GM23338 (cell line): Measurements from ENCODE around the gene PADI1. TPM values are rescaled to one million over a fixed set of nuclear protein-coding genes. Genes with fewer than 3 reads are reported as not detected.

Source experiments
- ATAC-seq: fragments of 200-7000 bp; cut with Tn5 transposase; 3 replicates; pipeline ENCODE4 v1.9.1; 2020
- DNase-seq: peaks from one replicate; pipeline ENCODE4 v3.0.0-alpha.2; 2015; ENCODE audit warnings: low spot score
- H2AFZ ChIP-seq: fragments of 200-600 bp; sonication (generic); 2 replicates; pipeline ENCODE4 v1.8.0; 2016; ENCODE audit warnings: antibody characterized with exemption, mild to moderate bottlenecking, moderate library complexity
- H3F3A ChIP-seq: fragments of 200-600 bp; sonication (generic); replicated peaks from 2 replicates; pipeline ENCODE4 v1.8.0; 2017; ENCODE audit warnings: antibody characterized with exemption, mixed run types, low read depth
- H3K27ac ChIP-seq: fragments of 200-600 bp; sonication (generic); 2 replicates; pipeline ENCODE4 v1.6.1; 2016; ENCODE audit warnings: low read depth
- H3K27me3 ChIP-seq: fragments of 200-600 bp; sonication (generic); 2 replicates; pipeline ENCODE4 v1.8.0; 2016; ENCODE audit warnings: mild to moderate bottlenecking, mixed run types, moderate library complexity; ENCODE audit not compliant: insufficient read depth
- H3K36me3 ChIP-seq: fragments of 200-600 bp; sonication (generic); 2 replicates; pipeline ENCODE4 v1.8.0; 2016; ENCODE audit warnings: mild to moderate bottlenecking; ENCODE audit not compliant: insufficient read depth
- H3K4me1 ChIP-seq: fragments of 200-600 bp; sonication (generic); 2 replicates; pipeline ENCODE4 v1.8.0; 2016; ENCODE audit warnings: mild to moderate bottlenecking, moderate library complexity; ENCODE audit not compliant: insufficient read depth
- H3K4me2 ChIP-seq: fragments of 200-600 bp; sonication (generic); 2 replicates; pipeline ENCODE4 v1.7.1; 2017; ENCODE audit warnings: mixed run types
- H3K4me3 ChIP-seq: fragments of 200-600 bp; sonication (generic); 2 replicates; pipeline ENCODE4 v1.6.1; 2016; ENCODE audit warnings: mixed run types
- H3K79me2 ChIP-seq: fragments of 200-600 bp; sonication (generic); replicated peaks from 2 replicates; pipeline ENCODE4 v1.8.0; 2017; ENCODE audit warnings: mild to moderate bottlenecking; ENCODE audit not compliant: insufficient read depth
- H3K9me2 ChIP-seq: fragments of 200-600 bp; sonication (generic); 2 replicates; pipeline ENCODE4 v1.8.0; 2017; ENCODE audit not compliant: insufficient read depth
- H4K20me1 ChIP-seq: fragments of 200-600 bp; sonication (generic); replicated peaks from 2 replicates; pipeline ENCODE4 v1.8.0; 2017; ENCODE audit warnings: mild to moderate bottlenecking; ENCODE audit not compliant: insufficient read depth
- H3K27ac Mint-ChIP-seq: 2 replicates; pipeline ENCODE4 v1.8.0; 2020; ENCODE audit warnings: inconsistent platforms, mild to moderate bottlenecking, moderate library complexity, mixed read lengths
- H3K27me3 Mint-ChIP-seq: 3 replicates; pipeline ENCODE4 v1.8.0; 2022; ENCODE audit warnings: low read depth, mild to moderate bottlenecking, moderate library complexity, mixed read lengths, inconsistent platforms; ENCODE audit not compliant: insufficient read depth, poor library complexity
- H3K36me3 Mint-ChIP-seq: 3 replicates; pipeline ENCODE4 v1.8.0; 2021; ENCODE audit warnings: low read depth, mild to moderate bottlenecking, inconsistent platforms, moderate library complexity, mixed read lengths
- H3K4me1 Mint-ChIP-seq: 3 replicates; pipeline ENCODE4 v1.8.0; 2020; ENCODE audit warnings: mild to moderate bottlenecking, inconsistent platforms, mixed read lengths
- H3K4me3 Mint-ChIP-seq: 3 replicates; pipeline ENCODE4 v1.8.0; 2021; ENCODE audit warnings: moderate library complexity, mild to moderate bottlenecking, inconsistent platforms, mixed read lengths
- H3K9me3 Mint-ChIP-seq: 3 replicates; pipeline ENCODE4 v1.8.0; 2020; ENCODE audit warnings: moderate library complexity, mild to moderate bottlenecking, inconsistent platforms, mixed read lengths
- CREB1 ChIP-seq: fragments of 250-450 bp; sonication (Bioruptor Pico); IDR thresholded peaks from 2 replicates; pipeline ENCODE4 v1.5.0; 2020; ENCODE audit warnings: low read depth, mild to moderate bottlenecking, moderate library complexity
- CTCF ChIP-seq, 2 experiments: fragments of 200-600 bp in 1 of 2; sonication (generic) in 1 of 2; conservative IDR thresholded peaks; 2 replicates each; pipeline versions ENCODE4 v1.5.1 to v1.6.1; 2016 to 2017; ENCODE audit warnings: antibody characterized with exemption in 2 of 2, low read depth in 2 of 2, mild to moderate bottlenecking in 2 of 2, moderate library complexity in 1 of 2
- EZH2 ChIP-seq: fragments of 200-600 bp; sonication (generic); IDR thresholded peaks from one replicate; pipeline ENCODE4 v1.8.0; 2017; ENCODE audit warnings: antibody characterized with exemption, mild to moderate bottlenecking, low read depth; ENCODE audit not compliant: unreplicated experiment
- EZH2phosphoT487 ChIP-seq: fragments of 200-600 bp; sonication (generic); IDR thresholded peaks from one replicate; pipeline ENCODE4 v1.8.1; 2018; ENCODE audit warnings: antibody characterized with exemption; ENCODE audit not compliant: unreplicated experiment
- JUNB ChIP-seq: IDR thresholded peaks from one replicate; pipeline ENCODE4 v1.6.1; 2016; ENCODE audit warnings: antibody characterized with exemption; ENCODE audit not compliant: unreplicated experiment
- NANOG ChIP-seq: IDR thresholded peaks from 2 replicates; pipeline ENCODE4 v1.6.1; 2016; ENCODE audit warnings: antibody characterized with exemption, borderline replicate concordance
- POLR2AphosphoS5 ChIP-seq: IDR thresholded peaks from 2 replicates; pipeline ENCODE4 v1.6.1; 2016; ENCODE audit warnings: antibody characterized with exemption, low read depth
- STAT1 ChIP-seq: IDR thresholded peaks from one replicate; pipeline ENCODE4 v1.6.1; 2016; ENCODE audit warnings: antibody characterized with exemption; ENCODE audit not compliant: unreplicated experiment
- ZNF114 ChIP-seq: fragments of 250-450 bp; sonication (Bioruptor Pico); IDR thresholded peaks from 2 replicates; pipeline ENCODE4 v1.5.0; 2020; ENCODE audit warnings: mild to moderate bottlenecking, moderate library complexity
- ZNF331 ChIP-seq: fragments of 250-450 bp; sonication (Bioruptor Pico); IDR thresholded peaks from 2 replicates; pipeline ENCODE4 v1.5.0; 2020; ENCODE audit warnings: low read depth, mild to moderate bottlenecking, moderate library complexity
- ZNF462 ChIP-seq: fragments of 250-450 bp; sonication (Bioruptor Pico); IDR thresholded peaks from 2 replicates; pipeline ENCODE4 v1.5.0; 2020; ENCODE audit warnings: mild to moderate bottlenecking, moderate library complexity
- polyA plus RNA-seq: library from polyadenylated mRNA; unstranded; fragments of >200 nt; fragmentation: Nextera tagmentation; extraction: Ambion mirVana; gene quantifications from 2 replicates; pipeline ENCODE4 v1.2.1, GENCODE V29; 2016
- total RNA-seq: library from RNA; depleted of rRNA; stranded (reverse); fragments of >200 nt; shearing (Covaris generic); gene quantifications from 2 replicates; pipeline ENCODE4 v1.2.3, GENCODE V29; 2014
- TF ChIP-seq, protein P1 (sequence below): IDR thresholded peaks from 2 replicates; pipeline ENCODE4 v1.6.1; 2016; ENCODE audit warnings: antibody characterized with exemption

The PADI1 gene
- total and polyA plus RNA-seq, 2 experiments from 2014 or later = 0.26 to 0.28 TPM

DNA sequence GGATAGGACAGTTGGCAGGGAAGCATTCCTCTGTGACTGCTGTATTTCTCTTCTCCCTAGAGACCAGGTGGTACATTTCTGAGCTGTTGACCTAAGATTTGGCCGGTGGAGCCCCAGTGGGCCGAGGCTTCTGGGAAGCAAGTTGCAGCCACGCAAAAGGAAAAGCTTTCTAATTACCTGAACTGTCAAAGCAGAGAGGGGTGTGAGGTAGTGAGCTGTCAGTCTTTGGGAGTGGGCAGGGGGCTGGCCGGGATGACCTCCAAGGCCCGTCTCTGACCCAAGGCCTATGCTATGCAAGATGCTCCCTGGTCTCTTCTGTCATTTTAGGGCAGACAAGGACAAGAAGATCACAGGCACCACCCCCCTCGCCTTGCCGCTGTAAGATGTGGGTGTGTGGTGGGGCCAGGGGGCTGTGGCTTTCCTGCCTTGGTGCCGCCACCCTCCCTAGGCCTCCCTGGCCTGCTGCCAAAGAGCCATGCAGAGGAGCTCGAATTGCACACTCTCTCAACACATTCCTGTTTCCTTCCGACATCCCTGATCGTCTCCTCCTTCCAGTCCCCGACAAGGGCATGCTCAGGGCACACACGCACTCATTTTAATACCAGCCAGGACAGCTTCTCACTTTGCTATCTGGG, 7.7 kb downstream of the PADI1 start (continued):
- no peak for TF ChIP-seq ZNF462 (CRISPR knock-in tag)
- TF ChIP-seq, protein P1, sequence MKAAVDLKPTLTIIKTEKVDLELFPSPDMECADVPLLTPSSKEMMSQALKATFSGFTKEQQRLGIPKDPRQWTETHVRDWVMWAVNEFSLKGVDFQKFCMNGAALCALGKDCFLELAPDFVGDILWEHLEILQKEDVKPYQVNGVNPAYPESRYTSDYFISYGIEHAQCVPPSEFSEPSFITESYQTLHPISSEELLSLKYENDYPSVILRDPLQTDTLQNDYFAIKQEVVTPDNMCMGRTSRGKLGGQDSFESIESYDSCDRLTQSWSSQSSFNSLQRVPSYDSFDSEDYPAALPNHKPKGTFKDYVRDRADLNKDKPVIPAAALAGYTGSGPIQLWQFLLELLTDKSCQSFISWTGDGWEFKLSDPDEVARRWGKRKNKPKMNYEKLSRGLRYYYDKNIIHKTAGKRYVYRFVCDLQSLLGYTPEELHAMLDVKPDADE = no peak
- TF ChIP-seq STAT1 = no peak

- no peaks in the 10 kb centered on the region for H3F3A ChIP-seq
- DNase-seq (no peak), ATAC-seq (no peak)
- no peaks in the 10 kb centered on the region for H3K27me3 ChIP-seq
- no peak overlapping the region for H3K27ac ChIP-seq
- no peak overlapping the region for H3K4me3 Mint-ChIP-seq
- H3K4me1 ChIP-seq = no peaks in the 10 kb centered on the region
- no peaks in the 10 kb centered on the region for H4K20me1 ChIP-seq
- H2AFZ ChIP-seq = peak overlapping the region; percentile 76; the same call in 1 of the 2 replicates
- no peak overlapping the region for H3K4me3 ChIP-seq
- H3K9me3 Mint-ChIP-seq = no peaks in the 10 kb centered on the region
- peaks cover 7% of the 10 kb centered on the region for H3K27me3 Mint-ChIP-seq
- H3K9me2 ChIP-seq = no peaks in the 10 kb centered on the region
- H3K4me2 ChIP-seq = no peak overlapping the region
- peaks cover 34% of the 10 kb centered on the region for H3K4me1 Mint-ChIP-seq
- H3K36me3 Mint-ChIP-seq = no peaks in the 10 kb centered on the region
- no peak overlapping the region for H3K27ac Mint-ChIP-seq
- H3K79me2 ChIP-seq = no peaks in the 10 kb centered on the region
- H3K36me3 ChIP-seq = no peaks in the 10 kb centered on the region
- TF ChIP-seq NANOG = no peak
- no peak for TF ChIP-seq EZH2phosphoT487
- no peak for TF ChIP-seq EZH2
- no peak for TF ChIP-seq ZNF114
- TF ChIP-seq POLR2AphosphoS5 = no peak
- TF ChIP-seq STAT1 = no peak
- no peak for TF ChIP-seq JUNB
- no peak for TF ChIP-seq ZNF331 (CRISPR knock-in tag)
- no peak for TF ChIP-seq CREB1 (CRISPR knock-in tag)
- no peak for TF ChIP-seq CTCF (conservative IDR thresholded peaks at IDR 0.05; ENCODE audit: low read depth in 2 of 2)
- TF ChIP-seq, protein P1 = no peak
These were observed 8.3 kb downstream of the PADI1 start for GRCh38 chr1:17213148-17213781.
